Activated CD8-positive, alpha-beta memory T cell treated with anti-CD3 and anti-CD28 coated beads, Interleukin-2, amount 50 U/mL, for 24 hours (primary cell): ENCODE data around the gene HMCN1.

Source experiments
- DNase-seq: peaks from one replicate; pipeline ENCODE4 v3.0.0-alpha.2; 2020; ENCODE audit errors: extremely low read depth

The HMCN1 gene

GRCh38 chr1:186027621-186028020 is 293.4 kb downstream of the HMCN1 start:
- no peak for DNase-seq

DNA sequence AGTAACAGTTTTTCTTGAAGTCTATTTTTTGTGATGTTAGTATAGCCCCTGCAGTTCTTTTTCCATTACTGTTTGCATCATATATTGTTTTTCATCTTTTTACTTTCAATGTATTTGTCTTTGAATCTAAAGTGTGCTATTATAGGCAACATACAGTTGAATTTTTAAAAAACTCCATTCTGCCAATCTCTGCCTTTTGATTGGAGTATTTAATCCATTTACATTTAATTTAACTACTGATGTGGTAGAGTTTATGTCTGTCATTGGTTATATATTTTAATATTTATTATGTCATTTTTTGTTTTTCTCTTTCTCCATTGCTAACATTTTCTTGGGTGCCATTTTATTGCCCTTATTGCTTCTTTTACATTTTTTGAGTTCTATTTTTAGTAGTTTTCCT is 296.3 kb downstream of the HMCN1 start:
- DNase-seq, result no peak

DNA sequence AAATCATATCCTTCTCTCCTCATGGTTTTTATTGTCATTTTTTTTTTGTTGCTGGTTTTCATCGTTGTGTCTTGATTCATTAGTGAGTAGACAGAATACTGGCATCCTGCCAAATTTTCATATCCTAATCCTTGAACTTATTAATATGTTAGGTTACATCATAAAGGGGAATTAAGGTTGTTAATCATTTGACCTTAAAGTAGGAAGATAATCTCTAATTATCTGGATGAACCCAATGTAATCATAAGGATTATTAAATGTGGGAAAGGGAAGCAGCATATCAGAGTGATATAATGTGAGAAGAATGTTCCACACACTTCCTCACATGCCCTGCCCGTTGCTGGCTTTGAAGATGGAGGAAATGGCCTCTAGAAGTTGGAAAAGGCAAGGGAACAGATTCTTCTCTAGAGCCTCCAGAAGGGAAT is 299.7 kb downstream of the HMCN1 start:
- no peak for DNase-seq

GRCh38 chr1:186042230-186042629 is 308.0 kb downstream of the HMCN1 start:
- DNase-seq, result no peak

GRCh38 chr1:186043296-186043695 is 309.1 kb downstream of the HMCN1 start:
- DNase-seq, result no peak

DNA sequence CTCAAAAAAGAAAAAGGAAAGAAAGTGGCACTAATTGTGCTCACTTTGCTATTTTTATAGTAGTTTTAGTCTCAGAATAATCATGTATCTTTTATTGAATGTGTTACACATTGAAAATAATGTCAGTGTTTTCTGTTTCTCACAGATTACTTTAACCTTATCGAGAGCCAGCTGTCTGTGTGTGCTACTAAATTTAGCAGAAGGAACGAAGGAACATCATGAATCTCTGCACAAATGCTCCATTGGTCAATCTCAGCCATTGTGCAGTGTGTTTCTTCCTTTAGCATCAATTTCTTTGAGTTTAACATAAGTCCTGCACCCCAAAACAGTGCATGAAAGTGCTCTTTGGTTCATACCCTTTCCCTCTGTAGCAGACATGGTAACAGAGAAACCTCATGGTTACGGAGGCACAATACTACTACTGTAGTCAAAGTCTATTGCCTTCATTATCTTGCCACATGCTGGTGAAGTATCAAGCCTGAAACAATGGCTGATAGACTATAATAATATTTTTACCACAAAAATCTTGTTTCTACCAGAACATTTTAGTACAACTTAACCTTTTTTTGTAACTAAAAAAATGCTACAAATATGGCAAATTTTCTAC is 310.0 kb downstream of the HMCN1 start:
- no peak for DNase-seq

- no peak for DNase-seq
Measured at GRCh38 chr1:186046437-186047211, 312.4 kb downstream of the HMCN1 start.

- DNase-seq, result no peak
Measured at GRCh38 chr1:186050360-186050759, 316.2 kb downstream of the HMCN1 start.

DNA sequence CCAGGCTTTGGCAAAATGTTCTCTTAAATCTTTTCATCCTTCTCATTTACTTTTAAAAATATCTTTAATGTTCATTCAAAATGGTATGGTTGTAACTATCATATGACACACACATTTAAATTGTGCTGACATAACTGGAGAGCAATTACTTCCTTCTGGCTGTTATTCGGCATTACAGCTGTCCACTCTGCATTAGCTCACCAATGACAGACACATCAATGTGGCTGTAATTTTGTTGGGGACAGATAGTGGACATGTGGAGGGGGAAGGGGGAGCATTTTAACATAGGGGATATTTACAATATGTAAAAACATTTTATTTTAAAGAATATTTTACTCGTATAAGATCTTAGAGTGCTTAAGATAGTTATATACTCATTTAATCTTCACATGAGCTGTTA is 319.8 kb downstream of the HMCN1 start:
- DNase-seq, result no peak

DNA sequence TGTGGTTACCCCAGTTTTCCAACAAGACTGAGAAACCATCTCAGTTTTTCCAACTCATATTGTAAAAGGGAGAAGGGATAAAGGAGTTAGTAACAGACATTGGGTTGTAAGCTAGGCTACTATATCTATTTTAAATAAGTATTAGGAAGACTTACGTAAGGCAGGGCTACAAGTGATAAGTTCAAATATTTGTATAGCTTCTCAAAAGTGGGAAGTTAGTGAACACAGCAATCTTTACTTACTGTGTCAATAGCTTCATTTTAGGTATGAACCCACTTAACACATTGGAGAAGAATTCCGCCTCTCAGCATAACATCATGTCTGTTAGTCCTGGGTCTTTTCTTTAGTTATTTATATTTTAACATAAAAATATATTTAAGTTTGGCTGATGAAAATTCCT is 320.7 kb downstream of the HMCN1 start:
- DNase-seq, result no peak

GRCh38 chr1:186055846-186056245 is 321.7 kb downstream of the HMCN1 start:
- DNase-seq, result no peak

GRCh38 chr1:186057086-186057485 is 322.9 kb downstream of the HMCN1 start:
- no peak for DNase-seq

DNA sequence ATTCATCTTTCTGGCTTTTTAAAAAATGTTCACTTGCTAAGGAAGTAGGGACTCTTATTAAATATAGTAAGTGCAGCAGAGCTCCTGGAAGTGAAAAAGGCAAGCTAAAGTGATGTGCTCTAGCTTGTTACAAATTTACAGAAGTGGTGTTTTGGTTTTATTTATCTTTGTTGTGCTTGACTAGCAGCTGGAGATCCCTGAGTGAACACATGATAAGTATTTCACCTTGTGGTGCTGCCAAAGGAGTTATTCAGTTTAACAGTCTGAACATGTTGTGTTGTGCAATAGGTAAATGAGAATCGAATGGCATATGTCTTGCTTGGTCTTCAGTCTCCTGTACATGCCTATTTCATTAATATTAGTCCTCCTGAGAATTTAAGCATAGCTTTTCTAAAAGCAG is 325.1 kb downstream of the HMCN1 start:
- DNase-seq, result no peak

- DNase-seq, result no peak
Measured at GRCh38 chr1:186059752-186060151, 325.6 kb downstream of the HMCN1 start.

- no peak for DNase-seq
Measured at GRCh38 chr1:186060226-186060625, 326.0 kb downstream of the HMCN1 start.

DNA sequence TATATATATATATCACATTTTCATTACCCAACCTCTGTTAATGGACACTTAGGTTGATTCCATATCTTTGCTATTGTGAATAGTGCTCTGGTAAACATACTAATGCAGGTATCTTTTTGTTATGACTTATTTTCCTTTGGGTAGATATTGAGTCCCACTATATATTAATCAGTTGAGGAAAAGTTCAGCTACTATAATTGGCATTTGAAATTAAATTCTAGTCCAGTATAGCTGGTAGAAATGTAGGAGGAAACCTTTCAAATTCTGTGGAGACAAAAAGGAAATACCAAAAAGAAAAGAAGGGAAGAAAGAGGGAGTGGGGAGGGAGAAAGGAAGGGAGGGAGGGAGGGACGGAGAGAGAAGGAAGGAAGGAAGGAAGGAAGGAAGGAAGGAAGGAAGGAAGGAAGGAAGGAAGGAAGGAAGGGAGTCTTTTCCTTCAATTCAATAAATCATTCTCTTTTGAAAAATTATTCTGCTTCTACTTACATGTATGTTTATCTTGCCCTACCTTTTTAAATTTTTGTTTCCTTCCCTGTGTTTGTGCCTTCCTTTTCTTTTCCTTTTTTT is 329.0 kb downstream of the HMCN1 start:
- DNase-seq, result no peak

- DNase-seq, result no peak
Measured at GRCh38 chr1:186066411-186066810, 332.2 kb downstream of the HMCN1 start.

GRCh38 chr1:186073697-186074096 is 339.5 kb downstream of the HMCN1 start:
- DNase-seq, result no peak

DNA sequence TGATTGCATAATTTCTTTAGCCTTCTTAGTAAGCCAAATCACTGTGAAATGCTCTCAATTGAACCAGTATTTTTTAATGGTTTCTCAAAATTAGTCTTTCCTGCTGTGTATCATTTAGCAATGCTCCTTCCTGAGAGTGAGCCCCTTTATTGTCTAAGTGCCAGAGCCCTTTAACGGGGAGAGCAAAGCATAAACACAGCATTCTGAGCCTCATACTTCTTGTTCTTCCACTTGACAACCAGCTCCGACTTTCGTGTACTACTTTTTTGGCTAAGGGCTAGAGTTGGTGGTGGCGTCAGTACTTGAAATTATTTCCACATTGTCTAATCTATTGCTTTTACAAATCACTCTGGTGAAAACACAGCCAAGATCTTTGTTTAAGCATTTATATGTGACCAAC is 341.8 kb downstream of the HMCN1 start:
- DNase-seq, result no peak

GRCh38 chr1:186078245-186078644 is 344.1 kb downstream of the HMCN1 start:
- DNase-seq, result no peak

DNA sequence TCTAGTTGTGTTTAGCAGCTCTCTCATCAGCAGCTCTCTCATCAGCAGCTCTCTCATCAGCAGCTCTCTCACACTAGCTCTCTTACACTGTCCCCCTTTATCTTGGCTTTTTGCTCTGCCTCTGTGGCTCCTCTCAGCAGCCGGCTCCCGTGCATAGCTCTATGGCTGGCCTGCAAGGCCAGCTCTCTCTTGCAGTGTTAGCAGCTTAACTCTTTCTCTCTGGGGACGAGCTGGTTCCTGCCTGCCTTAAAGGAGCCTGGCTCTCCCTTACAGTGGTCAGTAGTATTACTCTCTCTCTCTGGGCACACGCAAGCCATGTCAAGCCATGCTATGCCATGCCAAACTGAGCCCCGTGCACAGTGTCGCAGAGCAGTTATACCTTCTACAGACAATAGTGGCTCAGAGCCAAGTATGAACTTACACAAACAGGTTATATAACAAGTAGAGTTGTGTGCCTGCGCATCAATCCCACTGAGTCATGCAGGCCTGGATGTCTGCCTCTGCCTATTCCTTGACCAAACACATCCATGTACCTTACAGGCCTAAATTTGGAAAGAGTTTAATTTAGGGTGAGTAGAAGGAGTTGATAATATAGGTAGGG is 345.0 kb downstream of the HMCN1 start:
- DNase-seq, result no peak

- DNase-seq, result no peak
Measured at GRCh38 chr1:186082235-186082937, 348.2 kb downstream of the HMCN1 start.
